Measurements from ENCODE around the gene TOP3B. TPM values are rescaled to one million over a fixed set of nuclear protein-coding genes. Genes with fewer than 3 reads are reported as not detected.

Gene TOP3B
- total and polyA plus RNA-seq, 4 donors = 11.9 to 34.2 (median 23.0) TPM

DNA sequence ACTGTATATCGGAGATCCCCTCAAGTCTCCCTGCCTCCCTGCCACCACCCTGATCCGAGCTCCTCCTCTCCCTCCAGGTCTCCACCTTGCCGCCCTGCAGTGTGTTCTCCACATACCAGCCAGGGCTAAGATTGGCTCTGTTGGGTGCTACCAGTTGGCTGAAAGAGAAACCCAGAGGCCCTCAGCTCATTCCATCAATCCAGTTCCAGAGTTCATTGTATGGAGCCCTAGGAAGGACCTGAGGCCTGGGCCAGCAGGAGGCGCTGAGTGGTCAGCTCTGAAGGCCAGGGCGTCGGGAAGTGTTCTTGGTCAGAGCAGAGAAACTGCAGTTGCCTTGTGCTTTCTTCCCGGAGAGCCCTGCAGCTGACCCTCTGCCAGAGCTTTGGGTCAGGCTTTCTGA is 2.2 kb upstream of the TOP3B start:
- TF ChIP-seq, protein P1, sequence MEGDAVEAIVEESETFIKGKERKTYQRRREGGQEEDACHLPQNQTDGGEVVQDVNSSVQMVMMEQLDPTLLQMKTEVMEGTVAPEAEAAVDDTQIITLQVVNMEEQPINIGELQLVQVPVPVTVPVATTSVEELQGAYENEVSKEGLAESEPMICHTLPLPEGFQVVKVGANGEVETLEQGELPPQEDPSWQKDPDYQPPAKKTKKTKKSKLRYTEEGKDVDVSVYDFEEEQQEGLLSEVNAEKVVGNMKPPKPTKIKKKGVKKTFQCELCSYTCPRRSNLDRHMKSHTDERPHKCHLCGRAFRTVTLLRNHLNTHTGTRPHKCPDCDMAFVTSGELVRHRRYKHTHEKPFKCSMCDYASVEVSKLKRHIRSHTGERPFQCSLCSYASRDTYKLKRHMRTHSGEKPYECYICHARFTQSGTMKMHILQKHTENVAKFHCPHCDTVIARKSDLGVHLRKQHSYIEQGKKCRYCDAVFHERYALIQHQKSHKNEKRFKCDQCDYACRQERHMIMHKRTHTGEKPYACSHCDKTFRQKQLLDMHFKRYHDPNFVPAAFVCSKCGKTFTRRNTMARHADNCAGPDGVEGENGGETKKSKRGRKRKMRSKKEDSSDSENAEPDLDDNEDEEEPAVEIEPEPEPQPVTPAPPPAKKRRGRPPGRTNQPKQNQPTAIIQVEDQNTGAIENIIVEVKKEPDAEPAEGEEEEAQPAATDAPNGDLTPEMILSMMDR (IDR thresholded peaks at IDR 0.05; ENCODE audit: control extremely low read depth, extremely low read depth) = no peak

DNA sequence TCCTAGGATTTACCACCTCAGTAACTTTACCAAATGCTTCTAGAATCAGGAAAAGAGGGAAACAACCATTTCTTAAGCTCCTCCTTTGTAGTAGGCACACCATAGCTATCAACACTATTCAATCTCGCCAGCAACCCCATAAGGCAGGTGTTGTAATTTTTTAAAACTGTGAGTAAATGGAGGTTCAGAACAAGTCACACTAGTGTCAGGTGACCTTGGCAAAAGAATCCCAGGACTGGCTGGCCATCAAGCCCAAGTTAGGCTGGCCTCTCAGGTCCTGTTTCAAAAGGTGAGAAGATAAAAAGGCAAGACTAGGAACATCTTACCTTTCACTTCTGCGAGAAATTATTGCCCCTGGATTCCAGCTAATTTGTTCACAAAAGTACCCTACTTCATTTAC is 713 bp downstream of the TOP3B start:
- Histone ChIP-seq H3K27ac (ENCODE audit: low read depth in 1 of 2, low read length in 1 of 2) (peak overlapping the region in 1 of 2 donors; percentile 81), H3K4me1 (ENCODE audit: control insufficient read depth in 5 of 5, insufficient read depth in 5 of 5, low read length in 5 of 5) (peaks cover 0 to 6% (median 3%) of the 10 kb centered on the region in 5 donors), H3K36me3 (ENCODE audit: control insufficient read depth in 4 of 4, insufficient read depth in 4 of 4, low read length in 4 of 4) (peaks cover 0 to 8% (median 0%) of the 10 kb centered on the region in 4 donors), H3K9me3 (ENCODE audit: control insufficient read depth in 4 of 4, insufficient read depth in 3 of 4, low read length in 3 of 4) (no peaks in the 10 kb centered on the region), H3K27me3 (ENCODE audit: control insufficient read depth in 3 of 3, insufficient read depth in 3 of 3, low read length in 2 of 3) (no peaks in the 10 kb centered on the region), H3K4me3 (peak overlapping the region; percentile 76), H3K9ac (ENCODE audit: insufficient read depth in 1 of 2, low read length in 2 of 2) (peak overlapping the region; percentile 26 to 93)
- DNase-seq = no peak
- TF ChIP-seq, protein P1 (IDR thresholded peaks at IDR 0.05; ENCODE audit: control extremely low read depth, extremely low read depth) = no peak
- ATAC-seq (ENCODE audit: insufficient read depth, low FRiP score) = no peak
- 24 to 40% methylated on average over 2 of the region's 2 CpGs for WGBS, 2 donors

More for the DNA sequence above, 2.2 kb upstream of the TOP3B start:
- DNase-seq (peak in 1 of 3 donors; percentile 3), ATAC-seq (ENCODE audit: insufficient read depth, low FRiP score) (no peak)
- H3K9me3 ChIP-seq (ENCODE audit: control insufficient read depth in 4 of 4, insufficient read depth in 3 of 4, low read length in 3 of 4) = no peaks in the 10 kb centered on the region
- peaks cover 0 to 6% (median 3%) of the 10 kb centered on the region in 5 donors for H3K4me1 ChIP-seq (ENCODE audit: control insufficient read depth in 5 of 5, insufficient read depth in 5 of 5, low read length in 5 of 5)
- WGBS, 2 donors = 53 to 65% methylated on average over 7 of the region's 7 CpGs
- no peak overlapping the region for H3K27ac ChIP-seq (ENCODE audit: low read depth in 1 of 2, low read length in 1 of 2)
- H3K4me3 ChIP-seq = no peak overlapping the region
- H3K9ac ChIP-seq (ENCODE audit: insufficient read depth in 1 of 2, low read length in 2 of 2) = no peak overlapping the region
- no peaks in the 10 kb centered on the region for H3K27me3 ChIP-seq (ENCODE audit: control insufficient read depth in 3 of 3, insufficient read depth in 3 of 3, low read length in 2 of 3)
- no peaks in the 10 kb centered on the region for H3K36me3 ChIP-seq (ENCODE audit: control insufficient read depth in 4 of 4, insufficient read depth in 4 of 4, low read length in 4 of 4)

DNA sequence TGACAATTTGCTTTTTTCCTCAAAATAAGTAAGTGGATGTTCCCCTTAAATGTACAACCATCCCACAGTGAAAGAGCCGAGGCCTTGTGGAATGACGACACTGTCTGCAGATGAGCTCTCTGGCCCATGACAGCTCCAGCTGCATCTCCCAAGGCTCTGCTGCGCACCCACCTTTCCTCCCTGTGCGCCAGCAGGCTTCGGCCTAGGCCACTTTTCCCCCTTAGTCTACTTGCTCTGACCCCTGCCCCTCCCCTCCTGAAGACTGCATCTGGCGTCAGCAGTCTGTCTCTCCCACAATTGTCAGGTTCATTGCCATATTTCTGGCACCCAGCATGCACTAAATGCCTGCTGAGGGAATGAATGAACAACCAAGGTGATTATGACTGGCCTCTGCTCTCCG is 2.0 kb downstream of the TOP3B start:
- DNase-seq (no peak), ATAC-seq (ENCODE audit: insufficient read depth, low FRiP score) (no peak)
- H3K27ac ChIP-seq (ENCODE audit: low read depth in 1 of 2, low read length in 1 of 2) = no peak overlapping the region
- 81 to 97% methylated on average over 7 of the region's 7 CpGs for WGBS, 2 donors
- TF ChIP-seq, protein P1 (IDR thresholded peaks at IDR 0.05; ENCODE audit: control extremely low read depth, extremely low read depth) = no peak
- H3K9me3 ChIP-seq (ENCODE audit: control insufficient read depth in 4 of 4, insufficient read depth in 3 of 4, low read length in 3 of 4) = no peaks in the 10 kb centered on the region
- peaks cover 0 to 6% (median 3%) of the 10 kb centered on the region in 5 donors for H3K4me1 ChIP-seq (ENCODE audit: control insufficient read depth in 5 of 5, insufficient read depth in 5 of 5, low read length in 5 of 5)
- H3K36me3 ChIP-seq (ENCODE audit: control insufficient read depth in 4 of 4, insufficient read depth in 4 of 4, low read length in 4 of 4) = peaks cover 0 to 10% (median 0%) of the 10 kb centered on the region in 4 donors
- H3K27me3 ChIP-seq (ENCODE audit: control insufficient read depth in 3 of 3, insufficient read depth in 3 of 3, low read length in 2 of 3) = no peaks in the 10 kb centered on the region
- no peak overlapping the region for H3K4me3 ChIP-seq
- H3K9ac ChIP-seq (ENCODE audit: insufficient read depth in 1 of 2, low read length in 2 of 2) = no peak overlapping the region

Measured in lung (tissue), 12 donors.